ENCODE measurements around the gene EGFR.

EGFR gene

DNA sequence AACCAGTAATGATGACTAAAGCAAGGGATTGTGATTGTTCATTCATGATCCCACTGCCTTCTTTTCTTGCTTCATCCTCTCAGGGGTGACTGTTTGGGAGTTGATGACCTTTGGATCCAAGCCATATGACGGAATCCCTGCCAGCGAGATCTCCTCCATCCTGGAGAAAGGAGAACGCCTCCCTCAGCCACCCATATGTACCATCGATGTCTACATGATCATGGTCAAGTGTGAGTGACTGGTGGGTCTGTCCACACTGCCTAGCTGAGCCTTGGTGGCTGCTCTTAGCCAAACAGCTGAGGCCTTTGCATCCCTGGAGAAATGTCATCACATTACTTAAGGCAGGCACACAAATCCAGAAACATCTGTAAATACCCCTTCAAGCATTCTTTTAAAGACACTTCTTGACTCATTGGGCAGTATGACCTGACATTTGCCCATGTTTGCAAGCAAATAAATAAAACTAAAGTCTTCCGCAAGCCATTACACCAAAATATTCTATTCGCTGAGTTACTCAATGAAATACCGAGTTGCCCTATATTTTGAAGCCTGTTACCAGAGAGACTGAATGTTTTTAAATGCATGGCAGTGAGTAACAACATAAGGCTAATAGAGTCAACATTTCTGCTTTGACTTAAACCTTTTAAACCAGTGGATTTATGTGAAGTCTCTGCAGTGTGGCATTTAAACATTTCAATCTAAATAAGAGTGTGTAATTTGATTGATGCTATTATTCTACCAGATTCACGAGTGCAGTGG is 180.0 kb downstream of the EGFR start:
- Histone ChIP-seq H3K9me3 (ENCODE audit: control insufficient read depth, insufficient read depth, low read length) (no peaks in the 10 kb centered on the region), H3K9ac (ENCODE audit: low read depth, low read length) (no peak overlapping the region), H3K4me1 (ENCODE audit: control insufficient read depth, insufficient read depth, low read length) (peaks cover under 1% of the 10 kb centered on the region; the same call in 1 of the 2 replicates), H3K36me3 (ENCODE audit: control insufficient read depth, insufficient read depth, low read length) (no peaks in the 10 kb centered on the region), H3K27me3 (ENCODE audit: control insufficient read depth, insufficient read depth, low read length) (no peaks in the 10 kb centered on the region), H3K27ac (ENCODE audit: low read depth, low read length) (no peak overlapping the region), H3K4me3 (ENCODE audit: low read depth, low read length) (no peak overlapping the region)

DNA sequence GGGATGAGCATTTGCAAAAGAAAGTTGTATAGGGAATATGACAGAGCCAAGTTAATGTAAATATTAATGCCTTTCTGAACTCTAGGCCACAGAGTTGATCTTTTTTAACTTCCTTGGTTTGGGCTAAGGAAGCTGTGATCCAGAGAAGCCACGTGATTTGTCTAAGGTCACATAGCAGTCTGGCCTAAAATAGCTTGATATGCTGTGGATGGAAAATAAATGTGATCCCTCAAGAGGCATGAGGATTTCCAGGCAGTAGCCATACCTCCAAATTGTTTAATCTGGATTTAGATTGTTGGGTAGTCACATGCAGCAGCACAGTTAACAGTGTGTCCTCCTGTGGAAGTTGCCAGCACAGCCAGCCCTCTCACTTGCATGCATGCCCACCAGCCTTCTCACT is 180.6 kb downstream of the EGFR start:
- peaks cover 3% of the 10 kb centered on the region; the same call in 1 of the 2 replicates for H3K36me3 ChIP-seq (ENCODE audit: control insufficient read depth, insufficient read depth, low read length)
- H3K9ac ChIP-seq (ENCODE audit: low read depth, low read length) = no peak overlapping the region
- H3K27ac ChIP-seq (ENCODE audit: low read depth, low read length) = no peak overlapping the region
- H3K4me1 ChIP-seq (ENCODE audit: control insufficient read depth, insufficient read depth, low read length) = no peaks in the 10 kb centered on the region
- no peak overlapping the region for H3K4me3 ChIP-seq (ENCODE audit: low read depth, low read length)
- 0 out of 2 replicates have a peak, but pooled peaks cover 3% of the 10 kb centered on the region for H3K9me3 ChIP-seq (ENCODE audit: control insufficient read depth, insufficient read depth, low read length)
- no peaks in the 10 kb centered on the region for H3K27me3 ChIP-seq (ENCODE audit: control insufficient read depth, insufficient read depth, low read length)

DNA sequence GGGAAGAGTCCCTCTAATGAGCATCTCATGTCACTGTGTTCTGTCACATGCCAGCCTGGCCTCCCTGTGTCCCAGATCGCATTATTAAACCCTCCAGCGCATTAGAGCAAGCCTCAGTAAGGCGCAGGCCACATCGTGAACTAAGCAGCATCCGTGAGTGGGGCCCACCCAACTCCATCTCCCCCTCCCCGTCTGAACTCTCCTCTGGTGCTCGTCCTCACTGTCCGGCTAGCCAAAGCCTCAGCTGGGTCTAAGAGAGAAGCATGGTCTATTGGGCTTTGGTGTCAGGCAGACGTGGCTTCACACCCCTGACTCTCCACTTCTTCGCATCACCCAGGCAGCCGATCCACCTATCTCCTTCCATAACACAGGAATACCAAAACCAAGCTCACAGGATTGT is 181.6 kb downstream of the EGFR start:
- H3K4me3 ChIP-seq (ENCODE audit: low read depth, low read length) = no peak overlapping the region
- H3K9ac ChIP-seq (ENCODE audit: low read depth, low read length) = no peak overlapping the region
- peaks cover 5% of the 10 kb centered on the region; the same call in 1 of the 2 replicates for H3K36me3 ChIP-seq (ENCODE audit: control insufficient read depth, insufficient read depth, low read length)
- H3K9me3 ChIP-seq (ENCODE audit: control insufficient read depth, insufficient read depth, low read length) = 0 out of 2 replicates have a peak, but pooled peaks cover 3% of the 10 kb centered on the region
- no peak overlapping the region for H3K27ac ChIP-seq (ENCODE audit: low read depth, low read length)
- H3K4me1 ChIP-seq (ENCODE audit: control insufficient read depth, insufficient read depth, low read length) = no peaks in the 10 kb centered on the region
- no peaks in the 10 kb centered on the region for H3K27me3 ChIP-seq (ENCODE audit: control insufficient read depth, insufficient read depth, low read length)

DNA sequence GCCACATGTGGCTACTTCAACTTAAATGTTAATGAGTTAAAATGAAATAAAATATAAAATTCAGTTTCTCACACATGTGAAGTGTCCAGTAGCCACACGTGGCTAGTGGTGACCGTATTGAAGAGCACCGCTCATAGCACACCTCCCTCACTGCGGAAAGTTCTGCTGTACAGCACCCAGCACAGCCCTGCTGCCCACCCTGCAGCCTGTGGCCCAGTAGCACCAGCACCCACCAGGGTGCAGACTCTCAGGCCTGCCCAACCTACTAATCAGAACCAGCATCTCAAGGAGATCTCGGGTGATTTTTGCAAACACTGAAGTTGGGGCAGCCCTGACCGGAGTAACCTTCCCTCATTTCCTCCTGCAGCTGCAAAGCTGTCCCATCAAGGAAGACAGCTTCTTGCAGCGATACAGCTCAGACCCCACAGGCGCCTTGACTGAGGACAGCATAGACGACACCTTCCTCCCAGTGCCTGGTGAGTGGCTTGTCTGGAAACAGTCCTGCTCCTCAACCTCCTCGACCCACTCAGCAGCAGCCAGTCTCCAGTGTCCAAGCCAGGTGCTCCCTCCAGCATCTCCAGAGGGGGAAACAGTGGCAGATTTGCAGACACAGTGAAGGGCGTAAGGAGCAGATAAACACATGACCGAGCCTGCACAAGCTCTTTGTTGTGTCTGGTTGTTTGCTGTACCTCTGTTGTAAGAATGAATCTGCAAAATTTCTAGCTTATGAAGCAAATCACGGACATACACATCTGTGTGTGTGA is 183.5 kb downstream of the EGFR start:
- Histone ChIP-seq H3K36me3 (ENCODE audit: control insufficient read depth, insufficient read depth, low read length) (peaks cover 6% of the 10 kb centered on the region; the same call in 1 of the 2 replicates), H3K27ac (ENCODE audit: low read depth, low read length) (no peak overlapping the region), H3K9ac (ENCODE audit: low read depth, low read length) (no peak overlapping the region), H3K4me3 (ENCODE audit: low read depth, low read length) (no peak overlapping the region), H3K27me3 (ENCODE audit: control insufficient read depth, insufficient read depth, low read length) (no peaks in the 10 kb centered on the region), H3K4me1 (ENCODE audit: control insufficient read depth, insufficient read depth, low read length) (no peaks in the 10 kb centered on the region), H3K9me3 (ENCODE audit: control insufficient read depth, insufficient read depth, low read length) (0 out of 2 replicates have a peak, but pooled peaks cover 3% of the 10 kb centered on the region)

DNA sequence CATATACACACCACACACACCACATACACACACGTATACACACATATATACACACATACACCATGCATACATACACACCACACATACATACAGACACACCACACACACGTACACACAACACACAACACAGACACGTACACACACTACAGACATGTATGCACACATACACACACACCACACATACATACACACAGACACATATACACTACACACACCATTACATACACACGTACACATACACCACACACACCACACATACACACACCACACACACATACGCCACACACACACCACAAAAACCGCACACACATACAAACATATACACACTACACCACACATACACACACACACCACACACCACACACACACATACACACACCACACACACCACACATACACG is 184.5 kb downstream of the EGFR start:
- Histone ChIP-seq H3K9me3 (ENCODE audit: control insufficient read depth, insufficient read depth, low read length) (0 out of 2 replicates have a peak, but pooled peaks cover 3% of the 10 kb centered on the region), H3K4me3 (ENCODE audit: low read depth, low read length) (no peak overlapping the region), H3K27me3 (ENCODE audit: control insufficient read depth, insufficient read depth, low read length) (no peaks in the 10 kb centered on the region), H3K36me3 (ENCODE audit: control insufficient read depth, insufficient read depth, low read length) (peaks cover 6% of the 10 kb centered on the region; the same call in 1 of the 2 replicates), H3K4me1 (ENCODE audit: control insufficient read depth, insufficient read depth, low read length) (no peaks in the 10 kb centered on the region), H3K9ac (ENCODE audit: low read depth, low read length) (no peak overlapping the region), H3K27ac (ENCODE audit: low read depth, low read length) (no peak overlapping the region)

DNA sequence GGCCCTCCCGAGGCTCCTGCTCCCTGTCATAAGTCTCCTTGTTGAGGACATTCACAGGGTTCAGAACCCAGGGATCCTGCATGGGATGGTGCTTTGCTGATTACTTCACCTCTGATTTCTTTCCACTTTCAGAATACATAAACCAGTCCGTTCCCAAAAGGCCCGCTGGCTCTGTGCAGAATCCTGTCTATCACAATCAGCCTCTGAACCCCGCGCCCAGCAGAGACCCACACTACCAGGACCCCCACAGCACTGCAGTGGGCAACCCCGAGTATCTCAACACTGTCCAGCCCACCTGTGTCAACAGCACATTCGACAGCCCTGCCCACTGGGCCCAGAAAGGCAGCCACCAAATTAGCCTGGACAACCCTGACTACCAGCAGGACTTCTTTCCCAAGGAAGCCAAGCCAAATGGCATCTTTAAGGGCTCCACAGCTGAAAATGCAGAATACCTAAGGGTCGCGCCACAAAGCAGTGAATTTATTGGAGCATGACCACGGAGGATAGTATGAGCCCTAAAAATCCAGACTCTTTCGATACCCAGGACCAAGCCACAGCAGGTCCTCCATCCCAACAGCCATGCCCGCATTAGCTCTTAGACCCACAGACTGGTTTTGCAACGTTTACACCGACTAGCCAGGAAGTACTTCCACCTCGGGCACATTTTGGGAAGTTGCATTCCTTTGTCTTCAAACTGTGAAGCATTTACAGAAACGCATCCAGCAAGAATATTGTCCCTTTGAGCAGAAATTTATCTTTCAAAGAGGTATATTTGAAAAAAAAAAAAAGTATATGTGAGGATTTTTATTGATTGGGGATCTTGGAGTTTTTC is 186.5 kb downstream of the EGFR start:
- no peaks in the 10 kb centered on the region for H3K4me1 ChIP-seq (ENCODE audit: control insufficient read depth, insufficient read depth, low read length)
- H3K9me3 ChIP-seq (ENCODE audit: control insufficient read depth, insufficient read depth, low read length) = 0 out of 2 replicates have a peak, but pooled peaks cover 3% of the 10 kb centered on the region
- no peak overlapping the region for H3K27ac ChIP-seq (ENCODE audit: low read depth, low read length)
- no peaks in the 10 kb centered on the region for H3K27me3 ChIP-seq (ENCODE audit: control insufficient read depth, insufficient read depth, low read length)
- no peak overlapping the region for H3K9ac ChIP-seq (ENCODE audit: low read depth, low read length)
- peaks cover 6% of the 10 kb centered on the region; the same call in 1 of the 2 replicates for H3K36me3 ChIP-seq (ENCODE audit: control insufficient read depth, insufficient read depth, low read length)
- H3K4me3 ChIP-seq (ENCODE audit: low read depth, low read length) = no peak overlapping the region

DNA sequence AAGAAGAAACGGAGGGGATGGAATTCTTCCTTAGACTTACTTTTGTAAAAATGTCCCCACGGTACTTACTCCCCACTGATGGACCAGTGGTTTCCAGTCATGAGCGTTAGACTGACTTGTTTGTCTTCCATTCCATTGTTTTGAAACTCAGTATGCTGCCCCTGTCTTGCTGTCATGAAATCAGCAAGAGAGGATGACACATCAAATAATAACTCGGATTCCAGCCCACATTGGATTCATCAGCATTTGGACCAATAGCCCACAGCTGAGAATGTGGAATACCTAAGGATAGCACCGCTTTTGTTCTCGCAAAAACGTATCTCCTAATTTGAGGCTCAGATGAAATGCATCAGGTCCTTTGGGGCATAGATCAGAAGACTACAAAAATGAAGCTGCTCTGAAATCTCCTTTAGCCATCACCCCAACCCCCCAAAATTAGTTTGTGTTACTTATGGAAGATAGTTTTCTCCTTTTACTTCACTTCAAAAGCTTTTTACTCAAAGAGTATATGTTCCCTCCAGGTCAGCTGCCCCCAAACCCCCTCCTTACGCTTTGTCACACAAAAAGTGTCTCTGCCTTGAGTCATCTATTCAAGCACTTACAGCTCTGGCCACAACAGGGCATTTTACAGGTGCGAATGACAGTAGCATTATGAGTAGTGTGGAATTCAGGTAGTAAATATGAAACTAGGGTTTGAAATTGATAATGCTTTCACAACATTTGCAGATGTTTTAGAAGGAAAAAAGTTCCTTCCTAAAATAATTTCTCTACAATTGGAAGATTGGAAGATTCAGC is 187.6 kb downstream of the EGFR start:
- Histone ChIP-seq H3K4me1 (ENCODE audit: control insufficient read depth, insufficient read depth, low read length) (no peaks in the 10 kb centered on the region), H3K4me3 (ENCODE audit: low read depth, low read length) (no peak overlapping the region), H3K27me3 (ENCODE audit: control insufficient read depth, insufficient read depth, low read length) (no peaks in the 10 kb centered on the region), H3K9me3 (ENCODE audit: control insufficient read depth, insufficient read depth, low read length) (0 out of 2 replicates have a peak, but pooled peaks cover 3% of the 10 kb centered on the region), H3K36me3 (ENCODE audit: control insufficient read depth, insufficient read depth, low read length) (peaks cover 6% of the 10 kb centered on the region; the same call in 1 of the 2 replicates), H3K9ac (ENCODE audit: low read depth, low read length) (no peak overlapping the region), H3K27ac (ENCODE audit: low read depth, low read length) (no peak overlapping the region)

DNA sequence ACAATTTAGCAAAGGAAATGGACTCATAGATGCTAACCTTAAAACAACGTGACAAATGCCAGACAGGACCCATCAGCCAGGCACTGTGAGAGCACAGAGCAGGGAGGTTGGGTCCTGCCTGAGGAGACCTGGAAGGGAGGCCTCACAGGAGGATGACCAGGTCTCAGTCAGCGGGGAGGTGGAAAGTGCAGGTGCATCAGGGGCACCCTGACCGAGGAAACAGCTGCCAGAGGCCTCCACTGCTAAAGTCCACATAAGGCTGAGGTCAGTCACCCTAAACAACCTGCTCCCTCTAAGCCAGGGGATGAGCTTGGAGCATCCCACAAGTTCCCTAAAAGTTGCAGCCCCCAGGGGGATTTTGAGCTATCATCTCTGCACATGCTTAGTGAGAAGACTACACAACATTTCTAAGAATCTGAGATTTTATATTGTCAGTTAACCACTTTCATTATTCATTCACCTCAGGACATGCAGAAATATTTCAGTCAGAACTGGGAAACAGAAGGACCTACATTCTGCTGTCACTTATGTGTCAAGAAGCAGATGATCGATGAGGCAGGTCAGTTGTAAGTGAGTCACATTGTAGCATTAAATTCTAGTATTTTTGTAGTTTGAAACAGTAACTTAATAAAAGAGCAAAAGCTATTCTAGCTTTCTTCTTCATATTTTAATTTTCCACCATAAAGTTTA is 188.8 kb downstream of the EGFR start:
- no peak overlapping the region for H3K27ac ChIP-seq (ENCODE audit: low read depth, low read length)
- H3K4me1 ChIP-seq (ENCODE audit: control insufficient read depth, insufficient read depth, low read length) = no peaks in the 10 kb centered on the region
- peaks cover 6% of the 10 kb centered on the region; the same call in 1 of the 2 replicates for H3K36me3 ChIP-seq (ENCODE audit: control insufficient read depth, insufficient read depth, low read length)
- no peak overlapping the region for H3K4me3 ChIP-seq (ENCODE audit: low read depth, low read length)
- H3K9me3 ChIP-seq (ENCODE audit: control insufficient read depth, insufficient read depth, low read length) = 0 out of 2 replicates have a peak, but pooled peaks cover 3% of the 10 kb centered on the region
- H3K27me3 ChIP-seq (ENCODE audit: control insufficient read depth, insufficient read depth, low read length) = no peaks in the 10 kb centered on the region
- no peak overlapping the region for H3K9ac ChIP-seq (ENCODE audit: low read depth, low read length)

DNA sequence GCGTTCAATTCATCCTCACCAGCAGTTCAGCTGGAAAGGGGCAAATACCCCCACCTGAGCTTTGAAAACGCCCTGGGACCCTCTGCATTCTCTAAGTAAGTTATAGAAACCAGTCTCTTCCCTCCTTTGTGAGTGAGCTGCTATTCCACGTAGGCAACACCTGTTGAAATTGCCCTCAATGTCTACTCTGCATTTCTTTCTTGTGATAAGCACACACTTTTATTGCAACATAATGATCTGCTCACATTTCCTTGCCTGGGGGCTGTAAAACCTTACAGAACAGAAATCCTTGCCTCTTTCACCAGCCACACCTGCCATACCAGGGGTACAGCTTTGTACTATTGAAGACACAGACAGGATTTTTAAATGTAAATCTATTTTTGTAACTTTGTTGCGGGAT is 190.5 kb downstream of the EGFR start:
- Histone ChIP-seq H3K4me1 (ENCODE audit: control insufficient read depth, insufficient read depth, low read length) (no peaks in the 10 kb centered on the region), H3K4me3 (ENCODE audit: low read depth, low read length) (no peak overlapping the region), H3K36me3 (ENCODE audit: control insufficient read depth, insufficient read depth, low read length) (0 out of 2 replicates have a peak, but pooled peaks cover 3% of the 10 kb centered on the region), H3K9me3 (ENCODE audit: control insufficient read depth, insufficient read depth, low read length) (no peaks in the 10 kb centered on the region), H3K27me3 (ENCODE audit: control insufficient read depth, insufficient read depth, low read length) (no peaks in the 10 kb centered on the region), H3K27ac (ENCODE audit: low read depth, low read length) (no peak overlapping the region), H3K9ac (ENCODE audit: low read depth, low read length) (no peak overlapping the region)
